DMS79 (cell line): Measurements from ENCODE around the gene TTN.
"Not testable (repeated sequence)": the region's sequence is repeated elsewhere in the genome, so short reads cannot be mapped to it uniquely, and the experiment has no call there.

Source experiments
- DNase-seq: peaks from one replicate; lab custom pipeline; 2025; lab: John Stamatoyannopoulos, UW

TTN gene

GRCh38 chr2:178530131-178530530, 277.1 kb downstream of the TTN start:
- no peak for DNase-seq

- no peak for DNase-seq
These were observed 278.0 kb downstream of the TTN start for GRCh38 chr2:178529194-178529593.

DNA sequence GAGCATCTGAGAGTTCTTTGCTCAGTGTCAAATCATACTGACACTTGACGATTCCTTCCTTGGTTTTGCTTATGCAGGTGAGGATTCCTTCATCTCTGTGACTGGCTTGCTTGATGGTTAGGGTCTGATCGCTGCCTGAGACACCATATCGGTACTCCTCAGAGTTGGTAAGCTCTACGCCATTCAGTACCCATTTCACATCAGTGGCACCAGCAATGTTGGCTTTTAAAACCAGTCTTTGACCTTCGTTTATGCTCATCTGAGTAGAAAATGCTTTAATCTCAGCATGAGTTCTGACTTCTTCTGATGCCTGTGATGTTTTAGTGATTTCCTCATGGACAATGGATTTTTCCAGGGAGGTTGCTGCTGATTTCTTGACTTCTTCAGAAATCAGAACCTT, 278.6 kb downstream of the TTN start:
- no peak for DNase-seq

GRCh38 chr2:178527592-178527991, 279.6 kb downstream of the TTN start:
- no peak for DNase-seq

GRCh38 chr2:178526256-178526655, 281.0 kb downstream of the TTN start:
- no peak for DNase-seq

- DNase-seq = not testable (repeated sequence)
These were observed 281.8 kb downstream of the TTN start for GRCh38 chr2:178525460-178525859.

DNA sequence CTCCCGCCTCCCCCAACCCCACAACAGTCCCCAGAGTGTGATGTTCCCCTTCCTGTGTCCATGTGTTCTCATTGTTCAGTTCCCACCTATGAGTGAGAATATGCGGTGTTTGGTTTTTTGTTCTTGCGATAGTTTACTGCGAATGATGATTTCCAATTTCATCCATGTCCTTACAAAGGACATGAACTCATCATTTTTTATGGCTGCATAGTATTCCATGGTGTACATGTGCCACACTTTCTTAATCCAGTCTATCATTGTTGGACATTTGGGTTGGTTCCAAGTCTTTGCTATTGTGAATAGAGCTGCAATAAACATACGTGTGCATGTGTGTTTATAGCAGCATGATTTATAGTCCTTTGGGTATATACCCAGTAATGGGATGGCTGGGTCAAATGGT, 282.2 kb downstream of the TTN start:
- not testable (repeated sequence) for DNase-seq

DNA sequence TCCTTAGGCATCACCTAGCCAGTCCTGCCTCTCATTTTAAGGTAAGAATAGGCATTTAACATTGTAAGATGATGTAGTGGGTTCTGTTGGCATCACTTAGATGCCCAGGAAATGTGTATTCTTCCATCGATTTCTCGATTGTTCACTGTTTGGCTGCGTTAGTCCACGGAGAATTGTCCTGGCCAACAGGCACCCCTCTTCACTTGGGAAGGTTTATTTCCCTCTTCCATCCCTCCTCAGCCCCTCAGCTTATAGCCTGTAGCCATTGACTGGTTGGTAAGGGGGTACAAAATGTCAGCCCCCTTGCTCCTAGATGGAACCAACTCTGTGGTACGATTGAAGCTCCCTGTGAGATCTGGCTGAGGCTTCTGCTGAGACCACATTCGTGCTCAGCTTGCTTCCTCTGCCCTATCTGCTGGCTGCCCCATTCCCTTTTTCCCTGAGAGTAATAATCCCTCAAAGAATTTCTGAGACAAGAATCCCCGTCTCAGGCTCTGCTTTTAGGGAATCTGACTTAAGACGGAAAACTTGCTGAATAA, 283.6 kb downstream of the TTN start:
- DNase-seq = no peak

- peak; percentile 7 for DNase-seq
These were observed 284.1 kb downstream of the TTN start for GRCh38 chr2:178522950-178523595.

GRCh38 chr2:178521304-178522150, 285.7 kb downstream of the TTN start:
- DNase-seq = no peak

- no peak for DNase-seq
These were observed 289.7 kb downstream of the TTN start for GRCh38 chr2:178517496-178517895.

DNA sequence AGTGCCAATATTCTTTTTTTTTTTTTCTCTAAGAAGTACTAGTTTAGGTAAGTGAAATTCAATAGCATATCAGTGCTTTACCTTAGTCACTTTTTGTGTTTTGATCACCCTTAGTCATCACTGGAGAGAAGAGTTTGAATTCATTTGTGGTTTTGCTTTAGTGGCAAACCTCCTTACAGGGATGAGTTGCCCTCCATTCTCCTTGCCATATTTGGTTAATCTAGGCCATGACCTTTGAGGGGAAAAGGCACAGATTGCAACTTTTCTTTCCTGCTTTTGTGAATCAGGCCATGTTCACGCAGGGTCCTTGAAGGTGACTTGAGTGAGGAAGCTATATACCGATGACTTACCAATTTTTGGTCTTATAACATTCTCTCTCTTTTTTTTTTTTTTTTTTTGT, 292.6 kb downstream of the TTN start:
- DNase-seq = no peak

- no peak for DNase-seq
These were observed 293.3 kb downstream of the TTN start for GRCh38 chr2:178513876-178514275.

- DNase-seq = peak; percentile 28
These were observed 294.7 kb downstream of the TTN start for GRCh38 chr2:178512484-178512883.

DNA sequence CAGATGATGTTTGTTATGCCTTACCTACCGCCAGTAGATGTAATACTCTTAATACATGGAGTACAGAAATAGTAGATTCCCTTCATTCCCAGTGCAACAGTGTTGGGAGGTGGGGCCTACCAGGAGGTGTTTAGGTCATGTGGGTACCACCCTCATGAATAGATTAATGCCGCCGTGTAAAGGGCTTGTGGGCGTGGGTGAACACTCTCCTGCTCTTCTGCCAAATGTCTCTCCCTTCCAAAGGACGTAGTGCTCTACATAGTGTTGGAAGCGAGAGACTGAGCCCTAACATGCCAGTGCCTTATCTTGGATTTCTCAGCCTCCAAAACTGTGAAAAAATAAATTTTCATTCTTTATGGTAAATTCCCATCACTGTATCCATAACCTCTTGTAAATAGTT, 296.8 kb downstream of the TTN start:
- no peak for DNase-seq

- no peak for DNase-seq
These were observed 298.6 kb downstream of the TTN start for GRCh38 chr2:178508646-178509045.

- no peak for DNase-seq
These were observed 300.3 kb downstream of the TTN start for GRCh38 chr2:178506949-178507348.

GRCh38 chr2:178506524-178506923, 300.7 kb downstream of the TTN start:
- DNase-seq = no peak

- no peak for DNase-seq
These were observed 301.1 kb downstream of the TTN start for GRCh38 chr2:178506101-178506500.

- DNase-seq = no peak
These were observed 304.5 kb downstream of the TTN start for GRCh38 chr2:178502751-178503150.

DNA sequence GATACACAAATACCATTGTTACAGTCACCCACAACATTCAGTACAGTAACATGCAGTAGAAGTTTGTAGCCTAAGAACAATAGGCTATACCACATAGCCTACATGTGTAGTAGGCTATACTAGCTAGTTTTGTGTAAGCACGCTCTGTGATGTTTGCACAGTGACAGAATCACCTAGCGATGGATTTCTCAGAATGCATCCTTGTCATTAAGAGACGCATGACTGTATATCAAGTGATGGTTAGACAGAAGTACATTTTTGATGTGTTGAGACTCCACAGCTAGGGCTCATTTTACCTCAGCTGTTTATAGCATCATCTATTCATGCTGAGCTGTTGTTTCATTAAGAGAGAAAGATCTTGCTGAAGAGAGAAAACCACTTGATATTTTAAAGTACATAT, 307.6 kb downstream of the TTN start:
- DNase-seq = no peak

- DNase-seq = no peak
These were observed 309.1 kb downstream of the TTN start for GRCh38 chr2:178498137-178498536.

DNA sequence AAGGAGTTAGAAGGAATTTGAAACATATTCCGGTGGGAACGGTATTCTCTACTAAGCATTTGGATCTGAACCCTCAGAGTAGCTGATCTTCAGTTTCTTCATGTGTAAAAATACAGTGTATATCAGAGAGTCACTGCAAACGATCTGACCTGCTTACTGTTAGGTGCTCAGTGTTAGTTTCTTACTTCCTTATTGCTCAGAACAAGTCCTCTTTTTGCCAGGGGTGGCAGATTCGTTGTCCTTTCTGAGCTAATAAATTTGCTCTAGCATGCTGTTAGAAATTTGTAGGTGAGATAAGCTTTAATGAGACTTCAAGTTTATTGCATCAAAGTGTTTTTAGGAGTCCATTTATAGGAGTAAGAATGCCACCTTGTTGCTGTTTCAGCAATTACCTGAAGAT, 311.2 kb downstream of the TTN start:
- no peak for DNase-seq
